CD14-positive monocyte (primary cell): Measurements from ENCODE around the gene S100A6. TPM values are rescaled to one million over a fixed set of nuclear protein-coding genes. Genes with fewer than 3 reads are reported as not detected.
A peak's percentile ranks its signal among the peaks of the same experiment; 100 is the strongest.

Experiments used
- DNase-seq, 3 donors: peaks; one replicate each; pipeline ENCODE4 v3.0.0-alpha.2; 2011 to 2022
- H2AFZ ChIP-seq: 2 replicates; pipeline ENCODE4 v1.6.0; 2012; ENCODE audit warnings: mild to moderate bottlenecking, low read depth, low read length, inconsistent platforms; ENCODE audit not compliant: insufficient read depth, poor library complexity, severe bottlenecking
- H3K27ac ChIP-seq, 2 donors: 1 replicate in 1 of 2; 2 replicates in 1 of 2; pipeline ENCODE4 v1.5.1; 2012 to 2013; ENCODE audit warnings: low read length in 2 of 2, control low read depth in 1 of 2, inconsistent platforms in 1 of 2, low read depth in 1 of 2, mild to moderate bottlenecking in 1 of 2
- H3K27me3 ChIP-seq, 2 donors: one replicate each; pipeline versions ENCODE4 v1.6.0 to v1.6.1; 2011 to 2013; ENCODE audit warnings: low read length in 2 of 2; ENCODE audit not compliant: control insufficient read depth in 2 of 2, insufficient read depth in 2 of 2
- H3K36me3 ChIP-seq, 2 donors: replicated peaks in 1 of 2; 1 replicate in 1 of 2; 2 replicates in 1 of 2; pipeline versions ENCODE4 v1.5.1 to v1.6.1; 2012 to 2013; ENCODE audit warnings: low read length in 2 of 2, control low read depth in 1 of 2, inconsistent platforms in 1 of 2, mild to moderate bottlenecking in 1 of 2; ENCODE audit not compliant: insufficient read depth in 2 of 2, control insufficient read depth in 1 of 2
- H3K4me1 ChIP-seq, 2 donors: 1 replicate in 1 of 2; 2 replicates in 1 of 2; pipeline versions ENCODE4 v1.5.1 to v1.6.1; 2012 to 2013; ENCODE audit warnings: low read length in 2 of 2, control low read depth in 1 of 2, inconsistent platforms in 1 of 2, mild to moderate bottlenecking in 1 of 2, moderate library complexity in 1 of 2; ENCODE audit not compliant: insufficient read depth in 2 of 2, control insufficient read depth in 1 of 2
- H3K4me2 ChIP-seq: replicated peaks from 2 replicates; pipeline ENCODE3; 2012; ENCODE audit warnings: low read length, moderate library complexity, mild to moderate bottlenecking; ENCODE audit not compliant: poor library complexity, severe bottlenecking; ENCODE audit errors: extremely low read depth
- H3K4me3 ChIP-seq, 3 experiments: fragments of 200-600 bp in 1 of 3; sonication (generic) in 1 of 3; replicated peaks in 1 of 3; 1 replicate in 2 of 3; 2 replicates in 1 of 3; pipeline ENCODE4 v1.5.1; 2011 to 2013; ENCODE audit warnings: low read length in 3 of 3, mild to moderate bottlenecking in 3 of 3, control low read depth in 2 of 3, low read depth in 2 of 3, inconsistent platforms in 1 of 3, moderate library complexity in 1 of 3
- H3K79me2 ChIP-seq: 2 replicates; pipeline ENCODE4 v1.6.0; 2012; ENCODE audit warnings: mild to moderate bottlenecking, control low read depth, inconsistent platforms, low read length, moderate library complexity; ENCODE audit not compliant: insufficient read depth
- H3K9ac ChIP-seq: 2 replicates; pipeline ENCODE4 v1.6.0; 2017; ENCODE audit warnings: low read length, mild to moderate bottlenecking; ENCODE audit not compliant: insufficient read depth, poor library complexity, severe bottlenecking
- H3K9me3 ChIP-seq, 2 donors: replicated peaks in 1 of 2; 1 replicate in 1 of 2; 2 replicates in 1 of 2; pipeline versions ENCODE4 v1.5.1 to v1.6.1; 2012 to 2013; ENCODE audit warnings: low read length in 2 of 2, control low read depth in 1 of 2; ENCODE audit not compliant: control insufficient read depth in 1 of 2, insufficient read depth in 1 of 2
- H4K20me1 ChIP-seq: 2 replicates; pipeline ENCODE4 v1.6.0; 2012; ENCODE audit warnings: mild to moderate bottlenecking, low read length, control low read depth, moderate library complexity; ENCODE audit not compliant: insufficient read depth
- H3K27ac Mint-ChIP-seq, 7 donors: one replicate each; pipeline ENCODE4 v1.8.0; 2020; ENCODE audit warnings: mild to moderate bottlenecking in 7 of 7, mixed read lengths in 7 of 7, moderate library complexity in 6 of 7, inconsistent platforms in 2 of 7
- H3K27me3 Mint-ChIP-seq, 3 donors: one replicate each; pipeline ENCODE4 v1.8.0; 2021 to 2022; ENCODE audit warnings: low read depth in 3 of 3, mild to moderate bottlenecking in 3 of 3, mixed read lengths in 3 of 3, moderate library complexity in 3 of 3, inconsistent platforms in 1 of 3
- H3K36me3 Mint-ChIP-seq, 2 donors: one replicate each; pipeline ENCODE4 v1.8.0; 2020; ENCODE audit warnings: mixed read lengths in 2 of 2, inconsistent platforms in 1 of 2, mild to moderate bottlenecking in 1 of 2
- H3K4me1 Mint-ChIP-seq: one replicate; pipeline ENCODE4 v1.8.0; 2020; ENCODE audit warnings: mild to moderate bottlenecking, mixed read lengths
- H3K4me3 Mint-ChIP-seq, 2 donors: one replicate each; pipeline ENCODE4 v1.8.0; 2020; ENCODE audit warnings: mild to moderate bottlenecking in 2 of 2, mixed read lengths in 2 of 2, moderate library complexity in 1 of 2
- H3K9me3 Mint-ChIP-seq, 7 donors: one replicate each; pipeline ENCODE4 v1.8.0; 2020 to 2022; ENCODE audit warnings: mixed read lengths in 7 of 7, mild to moderate bottlenecking in 6 of 7, moderate library complexity in 6 of 7, inconsistent platforms in 2 of 7
- CTCF ChIP-seq: fragments of 200-600 bp; IDR thresholded peaks from one replicate; pipeline ENCODE4 v1.8.0; 2022; ENCODE audit warnings: antibody characterized with exemption, mild to moderate bottlenecking
- WGBS: methylation state at CpG from one replicate; pipeline ENCODE4 v1.1.5; 2013; ENCODE audit warnings: missing lambda C conversion rate; ENCODE audit not compliant: insufficient coverage; 5-methylcytosine and 5-hydroxymethylcytosine counted together
- intact Hi-C, 2 donors: fragments of 100-400 bp; cut with micrococcal nuclease; formaldehyde crosslinking; loops; one replicate each; pipeline versions ENCODE4 v1.15.0 to v1.15.1; 2023
- polyA plus RNA-seq, 3 donors: library from polyadenylated mRNA; depleted of rRNA in 1 of 3; unstranded in 2 of 3; stranded (reverse) in 1 of 3; fragments of 300-500 nt in 2 of 3; fragments of >200 nt in 1 of 3; fragmentation: Illumina TruSeq in 2 of 3; gene quantifications; 1 replicate in 2 of 3; 2 replicates in 1 of 3; pipeline ENCODE4 v1.2.3, GENCODE V29; 2012 to 2021

Gene S100A6
- polyA plus RNA-seq, 3 donors: 1,242 to 5,004 (median 4,414) TPM

- Histone ChIP-seq H3K9me3 (no peaks in the 10 kb centered on the region), H3K4me2 (no peak overlapping the region), H3K27me3 (no peaks in the 10 kb centered on the region), H3K4me3 (peak overlapping the region in 1 of 3 experiments; percentile 3), H3K36me3 (peaks cover 19 to 20% of the 10 kb centered on the region in 2 donors), H2AFZ (no peak overlapping the region), H3K9ac (no peak overlapping the region), H3K27ac (peak overlapping the region in 1 of 2 donors; percentile 94), H3K4me1 (peaks cover 82 to 91% of the 10 kb centered on the region in 2 donors), H4K20me1 (peaks cover 27% of the 10 kb centered on the region), H3K79me2 (peaks cover 48% of the 10 kb centered on the region)
- intact Hi-C loops: loop anchor here in 1 of 2 donors (5.0 kb wide), 1 partner anchor 36 kb away; no protein-coding TSS in a partner anchor
- WGBS: 86% methylated on average over 14 of the region's 19 CpGs
- TF ChIP-seq CTCF: no peak
- Mint-ChIP-seq H3K36me3 (peaks cover 24 to 26% of the 10 kb centered on the region in 2 donors), H3K27me3 (peaks cover 0 to 4% (median 2%) of the 10 kb centered on the region in 3 donors), H3K4me1 (peaks cover 90% of the 10 kb centered on the region), H3K9me3 (no peaks in the 10 kb centered on the region), H3K4me3 (no peak overlapping the region), H3K27ac (peak overlapping the region in 5 of 7 donors; percentile 10 to 84 (median 54))
- DNase-seq: peak in 1 of 3 donors; percentile 35
Observed at GRCh38 chr1:153547560-153548551, 12.1 kb upstream of the S100A6 start.

GRCh38 chr1:153546796-153547559 lies 11.2 kb upstream of the S100A6 start:
- H3K9ac ChIP-seq: no peak overlapping the region
- intact Hi-C loops: loop anchor here in 1 of 2 donors (5.0 kb wide), 1 partner anchor 35 kb away; no protein-coding TSS in a partner anchor

More at GRCh38 chr1:153546796-153547559, 11.2 kb upstream of the S100A6 start:
- H3K27ac ChIP-seq: peak overlapping the region in 1 of 2 donors; percentile 91
- H3K27ac Mint-ChIP-seq: peak overlapping the region in 6 of 7 donors; percentile 18 to 98 (median 95)
- no peak for TF ChIP-seq CTCF
- peaks cover 32% of the 10 kb centered on the region in 2 donors for H3K36me3 Mint-ChIP-seq
- H3K4me2 ChIP-seq: peak overlapping the region; percentile 98
- H3K4me1 Mint-ChIP-seq: peaks cover 97% of the 10 kb centered on the region
- peaks cover 90 to 98% of the 10 kb centered on the region in 2 donors for H3K4me1 ChIP-seq
- no peak for DNase-seq
- peaks cover 20 to 27% of the 10 kb centered on the region in 2 donors for H3K36me3 ChIP-seq
- WGBS: 90% methylated on average over 6 of the region's 14 CpGs
- H3K9me3 Mint-ChIP-seq: no peaks in the 10 kb centered on the region
- H2AFZ ChIP-seq: no peak overlapping the region
- H3K4me3 Mint-ChIP-seq: peak overlapping the region in 1 of 2 donors; percentile 39
- no peaks in the 10 kb centered on the region for H3K27me3 ChIP-seq
- no peaks in the 10 kb centered on the region for H3K9me3 ChIP-seq
- peak overlapping the region in 1 of 3 experiments; percentile 94 for H3K4me3 ChIP-seq
- peaks cover 36% of the 10 kb centered on the region for H4K20me1 ChIP-seq
- H3K79me2 ChIP-seq: peaks cover 55% of the 10 kb centered on the region
- peaks cover 0 to 4% (median 2%) of the 10 kb centered on the region in 3 donors for H3K27me3 Mint-ChIP-seq
